ENCODE measurements around the gene SORCS1. TPM values are rescaled to one million over a fixed set of nuclear protein-coding genes. Genes with fewer than 3 reads are reported as not detected.

SORCS1 gene
- polyA plus RNA-seq, 3 donors: 0.09 TPM; not detected in 2

GRCh38 chr10:106949680-106950478 is 214.6 kb downstream of the SORCS1 start:
- no peaks in the 10 kb centered on the region for H3K4me1 ChIP-seq (ENCODE audit: control insufficient read depth in 1 of 2, insufficient read depth in 2 of 2, low read length in 2 of 2)
- no peaks in the 10 kb centered on the region for H3K79me2 ChIP-seq (ENCODE audit: insufficient read depth, low read length)
- Mint-ChIP-seq H3K4me1 (no peaks in the 10 kb centered on the region), H3K27me3 (ENCODE audit: low read depth in 3 of 3) (no peaks in the 10 kb centered on the region), H3K27ac (no peak overlapping the region), H3K4me3 (no peak overlapping the region), H3K36me3 (no peaks in the 10 kb centered on the region), H3K9me3 (peaks cover 0 to 12% (median 3%) of the 10 kb centered on the region in 7 donors)
- H3K27ac ChIP-seq (ENCODE audit: low read depth in 1 of 2, low read length in 2 of 2): no peak overlapping the region
- no peaks in the 10 kb centered on the region for H3K9me3 ChIP-seq (replicated peaks in 1 of 2; ENCODE audit: control insufficient read depth in 1 of 2, insufficient read depth in 1 of 2, low read length in 2 of 2)
- TF ChIP-seq, protein P1, sequence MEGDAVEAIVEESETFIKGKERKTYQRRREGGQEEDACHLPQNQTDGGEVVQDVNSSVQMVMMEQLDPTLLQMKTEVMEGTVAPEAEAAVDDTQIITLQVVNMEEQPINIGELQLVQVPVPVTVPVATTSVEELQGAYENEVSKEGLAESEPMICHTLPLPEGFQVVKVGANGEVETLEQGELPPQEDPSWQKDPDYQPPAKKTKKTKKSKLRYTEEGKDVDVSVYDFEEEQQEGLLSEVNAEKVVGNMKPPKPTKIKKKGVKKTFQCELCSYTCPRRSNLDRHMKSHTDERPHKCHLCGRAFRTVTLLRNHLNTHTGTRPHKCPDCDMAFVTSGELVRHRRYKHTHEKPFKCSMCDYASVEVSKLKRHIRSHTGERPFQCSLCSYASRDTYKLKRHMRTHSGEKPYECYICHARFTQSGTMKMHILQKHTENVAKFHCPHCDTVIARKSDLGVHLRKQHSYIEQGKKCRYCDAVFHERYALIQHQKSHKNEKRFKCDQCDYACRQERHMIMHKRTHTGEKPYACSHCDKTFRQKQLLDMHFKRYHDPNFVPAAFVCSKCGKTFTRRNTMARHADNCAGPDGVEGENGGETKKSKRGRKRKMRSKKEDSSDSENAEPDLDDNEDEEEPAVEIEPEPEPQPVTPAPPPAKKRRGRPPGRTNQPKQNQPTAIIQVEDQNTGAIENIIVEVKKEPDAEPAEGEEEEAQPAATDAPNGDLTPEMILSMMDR (IDR thresholded peaks at IDR 0.05): no peak
- WGBS (ENCODE audit: insufficient coverage): 93% methylated on average over 2 of the region's 5 CpGs
- H3K9ac ChIP-seq (ENCODE audit: insufficient read depth, low read length, poor library complexity, severe bottlenecking): no peak overlapping the region
- no peak for DNase-seq
- H3K4me3 ChIP-seq (replicated peaks in 1 of 3; ENCODE audit: low read depth in 2 of 3, low read length in 3 of 3): no peak overlapping the region
- no peak overlapping the region for H2AFZ ChIP-seq (ENCODE audit: insufficient read depth, low read depth, low read length, poor library complexity, severe bottlenecking)
- no peaks in the 10 kb centered on the region for H4K20me1 ChIP-seq (ENCODE audit: insufficient read depth, low read length)
- H3K36me3 ChIP-seq (replicated peaks in 1 of 2; ENCODE audit: control insufficient read depth in 1 of 2, insufficient read depth in 2 of 2, low read length in 2 of 2): no peaks in the 10 kb centered on the region
- H3K4me2 ChIP-seq (replicated peaks; ENCODE audit: extremely low read depth, low read length, poor library complexity, severe bottlenecking): no peak overlapping the region
- no peaks in the 10 kb centered on the region for H3K27me3 ChIP-seq (ENCODE audit: control insufficient read depth in 2 of 2, insufficient read depth in 2 of 2, low read length in 2 of 2)
- intact Hi-C loops (cut with micrococcal nuclease): no loop called here

- Mint-ChIP-seq H3K27ac (no peak overlapping the region), H3K9me3 (peaks cover 0 to 7% (median 0%) of the 10 kb centered on the region in 7 donors), H3K36me3 (no peaks in the 10 kb centered on the region), H3K4me1 (no peaks in the 10 kb centered on the region), H3K27me3 (ENCODE audit: low read depth in 3 of 3) (no peaks in the 10 kb centered on the region), H3K4me3 (no peak overlapping the region)
- Histone ChIP-seq H3K27me3 (ENCODE audit: control insufficient read depth in 2 of 2, insufficient read depth in 2 of 2, low read length in 2 of 2) (no peaks in the 10 kb centered on the region), H3K9ac (ENCODE audit: insufficient read depth, low read length, poor library complexity, severe bottlenecking) (no peak overlapping the region), H3K36me3 (replicated peaks in 1 of 2; ENCODE audit: control insufficient read depth in 1 of 2, insufficient read depth in 2 of 2, low read length in 2 of 2) (no peaks in the 10 kb centered on the region), H2AFZ (ENCODE audit: insufficient read depth, low read depth, low read length, poor library complexity, severe bottlenecking) (no peak overlapping the region), H3K27ac (ENCODE audit: low read depth in 1 of 2, low read length in 2 of 2) (no peak overlapping the region), H3K9me3 (replicated peaks in 1 of 2; ENCODE audit: control insufficient read depth in 1 of 2, insufficient read depth in 1 of 2, low read length in 2 of 2) (no peaks in the 10 kb centered on the region), H3K4me3 (replicated peaks in 1 of 3; ENCODE audit: low read depth in 2 of 3, low read length in 3 of 3) (no peak overlapping the region), H4K20me1 (ENCODE audit: insufficient read depth, low read length) (no peaks in the 10 kb centered on the region), H3K79me2 (ENCODE audit: insufficient read depth, low read length) (no peaks in the 10 kb centered on the region), H3K4me1 (ENCODE audit: control insufficient read depth in 1 of 2, insufficient read depth in 2 of 2, low read length in 2 of 2) (peaks cover 3 to 4% of the 10 kb centered on the region in 2 donors), H3K4me2 (replicated peaks; ENCODE audit: extremely low read depth, low read length, poor library complexity, severe bottlenecking) (no peak overlapping the region)
- no peak for DNase-seq
- TF ChIP-seq, protein P1 (IDR thresholded peaks at IDR 0.05): no peak
- intact Hi-C loops (cut with micrococcal nuclease): no loop called here
- WGBS (ENCODE audit: insufficient coverage): no CpG with 5 or more reads among the region's 3 CpGs
Measured at GRCh38 chr10:106947643-106948042, 216.9 kb downstream of the SORCS1 start.

Data from CD14-positive monocyte (primary cell).